Liver (tissue), 3 donors: Measurements from ENCODE around the gene RECQL5.

ENCODE experiments used
- CTCF ChIP-seq: fragments of 150-350 bp; IDR thresholded peaks from 2 replicates; pipeline ENCODE4 v1.5.1; 2017; ENCODE audit warnings: improper control_type of control experiment, low read depth, low read length; ENCODE audit not compliant: missing input control
- GABPA ChIP-seq, 2 donors: IDR thresholded peaks in 1 of 2; conservative IDR thresholded peaks in 1 of 2; 2 replicates each; pipeline ENCODE4 v1.6.1; 2016; ENCODE audit warnings: antibody characterized with exemption in 2 of 2, mild to moderate bottlenecking in 1 of 2, moderate library complexity in 1 of 2
- JUND ChIP-seq, 2 donors: IDR thresholded peaks; 2 replicates each; pipeline ENCODE4 v1.6.1; 2016; ENCODE audit warnings: antibody characterized with exemption in 2 of 2
- MAX ChIP-seq: IDR thresholded peaks from 2 replicates; pipeline ENCODE4 v1.6.1; 2016; ENCODE audit warnings: antibody characterized with exemption
- RAD21 ChIP-seq, 2 donors: IDR thresholded peaks; 2 replicates each; pipeline ENCODE4 v1.6.1; 2016; ENCODE audit warnings: antibody characterized with exemption in 2 of 2, mild to moderate bottlenecking in 2 of 2
- REST ChIP-seq: IDR thresholded peaks from 2 replicates; pipeline ENCODE4 v1.6.1; 2016; ENCODE audit warnings: antibody characterized with exemption, mild to moderate bottlenecking
- YY1 ChIP-seq: IDR thresholded peaks from 2 replicates; pipeline ENCODE4 v1.6.1; 2016; ENCODE audit warnings: antibody characterized with exemption, mild to moderate bottlenecking
- donor health status: healthy.
- donor health status: healthy.

- TF ChIP-seq REST (no peak), GABPA (IDR thresholded peaks at IDR 0.05 in 1 of 2, conservative IDR thresholded peaks at IDR 0.05 in 1 of 2) (no peak), CTCF (no peak), JUND (IDR thresholded peaks at IDR 0.05) (no peak), MAX (no peak), YY1 (no peak), RAD21 (IDR thresholded peaks at IDR 0.05) (no peak)
Measured at GRCh38 chr17:75703191-75703590, 36.2 kb upstream of the RECQL5 start.
